AG09319 (cell line): ENCODE measurements around the gene LRRC8C.
A peak's percentile ranks its signal among the peaks of the same experiment; 100 is the strongest.

Experiments used
- DNase-seq: peaks from one replicate; pipeline ENCODE4 v3.0.0-alpha.2; 2010; ENCODE audit warnings: low read depth; ENCODE audit errors: extremely low read depth
- TF ChIP-seq, protein P1 (sequence below): IDR thresholded peaks from 2 replicates; pipeline ENCODE4 v1.5.1; 2011; ENCODE audit warnings: low read depth, mild to moderate bottlenecking, inconsistent platforms, low read length, moderate library complexity

Gene LRRC8C

DNA sequence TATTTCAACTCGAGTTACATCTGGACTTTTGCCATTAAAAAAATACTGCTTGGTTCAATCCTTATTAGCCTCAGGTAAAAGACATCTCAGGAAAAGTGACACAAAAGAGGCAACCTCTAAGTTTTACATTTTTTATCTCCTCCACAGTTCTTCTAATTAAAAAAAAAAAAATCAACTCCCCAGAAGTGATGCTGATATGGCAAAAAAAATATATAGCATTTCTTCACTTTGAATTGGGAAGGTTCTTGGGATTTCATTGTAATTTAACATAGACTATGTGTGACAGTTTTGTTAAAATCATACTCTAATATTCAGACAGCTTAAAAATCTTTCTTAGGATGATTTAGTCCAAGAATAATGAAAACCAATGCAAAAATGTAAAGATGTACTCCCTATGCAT is 87.9 kb downstream of the LRRC8C start:
- DNase-seq, result no peak
- TF ChIP-seq, protein P1, sequence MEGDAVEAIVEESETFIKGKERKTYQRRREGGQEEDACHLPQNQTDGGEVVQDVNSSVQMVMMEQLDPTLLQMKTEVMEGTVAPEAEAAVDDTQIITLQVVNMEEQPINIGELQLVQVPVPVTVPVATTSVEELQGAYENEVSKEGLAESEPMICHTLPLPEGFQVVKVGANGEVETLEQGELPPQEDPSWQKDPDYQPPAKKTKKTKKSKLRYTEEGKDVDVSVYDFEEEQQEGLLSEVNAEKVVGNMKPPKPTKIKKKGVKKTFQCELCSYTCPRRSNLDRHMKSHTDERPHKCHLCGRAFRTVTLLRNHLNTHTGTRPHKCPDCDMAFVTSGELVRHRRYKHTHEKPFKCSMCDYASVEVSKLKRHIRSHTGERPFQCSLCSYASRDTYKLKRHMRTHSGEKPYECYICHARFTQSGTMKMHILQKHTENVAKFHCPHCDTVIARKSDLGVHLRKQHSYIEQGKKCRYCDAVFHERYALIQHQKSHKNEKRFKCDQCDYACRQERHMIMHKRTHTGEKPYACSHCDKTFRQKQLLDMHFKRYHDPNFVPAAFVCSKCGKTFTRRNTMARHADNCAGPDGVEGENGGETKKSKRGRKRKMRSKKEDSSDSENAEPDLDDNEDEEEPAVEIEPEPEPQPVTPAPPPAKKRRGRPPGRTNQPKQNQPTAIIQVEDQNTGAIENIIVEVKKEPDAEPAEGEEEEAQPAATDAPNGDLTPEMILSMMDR, result no peak

GRCh38 chr1:89721351-89721750 is 88.4 kb downstream of the LRRC8C start:
- TF ChIP-seq, protein P1, result no peak

DNA sequence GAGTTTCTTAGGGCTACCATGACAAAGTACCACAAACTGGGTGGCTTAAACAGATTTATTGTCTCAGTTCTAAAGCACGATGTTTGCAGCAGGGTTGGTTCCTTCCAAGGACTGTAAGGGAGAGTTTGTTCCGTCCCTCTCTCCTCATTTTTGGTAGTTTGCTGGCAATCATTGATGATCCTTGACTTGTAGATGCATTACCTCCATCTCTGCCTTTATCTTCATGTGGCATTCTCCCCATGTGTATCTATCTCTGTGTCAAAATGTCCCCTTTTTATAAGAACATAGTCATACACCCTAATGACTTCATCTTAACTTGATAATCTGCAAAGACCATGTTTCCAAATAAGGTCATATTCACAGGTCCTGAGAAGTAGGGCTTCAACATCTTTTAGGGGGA is 90.2 kb downstream of the LRRC8C start:
- DNase-seq, result no peak
- TF ChIP-seq, protein P1, result no peak

More at GRCh38 chr1:89721351-89721750, 88.4 kb downstream of the LRRC8C start:
- no peak for DNase-seq

- no peak for DNase-seq
- TF ChIP-seq, protein P1, result no peak
Measured at GRCh38 chr1:89723863-89724262, 90.9 kb downstream of the LRRC8C start.

DNA sequence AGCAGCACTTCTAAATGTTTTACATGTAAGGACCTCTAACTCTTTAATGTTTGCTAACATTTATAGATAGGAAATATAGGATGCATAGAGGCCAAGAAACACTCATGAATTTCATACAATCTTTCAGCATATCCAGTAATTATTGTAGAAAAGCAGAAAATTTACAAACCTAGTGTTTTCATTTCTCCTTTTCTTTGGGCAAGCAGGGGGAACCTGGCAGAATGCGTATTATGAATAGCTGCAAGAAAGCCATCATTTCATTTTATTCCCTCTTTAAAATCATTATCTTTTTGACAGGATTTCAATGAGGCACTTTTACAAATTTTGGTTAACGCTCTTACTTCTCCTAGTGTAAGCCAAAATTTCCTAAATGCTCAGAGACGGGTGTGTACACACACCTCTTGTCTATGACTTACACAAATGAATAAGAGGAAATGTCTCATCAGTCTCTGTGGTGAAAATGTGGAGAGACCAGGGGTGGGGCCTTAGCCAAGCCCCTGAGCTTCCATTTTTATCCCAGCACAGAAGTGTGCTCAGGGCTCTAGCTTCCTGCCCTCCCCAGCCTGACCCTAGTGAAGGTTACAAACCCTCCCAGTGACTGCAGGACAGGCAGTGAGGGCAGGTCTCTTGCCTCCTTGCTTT is 91.6 kb downstream of the LRRC8C start:
- TF ChIP-seq, protein P1, result no peak
- DNase-seq, result no peak

GRCh38 chr1:89725011-89725370 is 92.1 kb downstream of the LRRC8C start:
- peak; percentile 67 for DNase-seq
- TF ChIP-seq, protein P1, result no peak

- no peak for DNase-seq
- TF ChIP-seq, protein P1, result no peak
Measured at GRCh38 chr1:89725631-89726030, 92.7 kb downstream of the LRRC8C start.
